A673 (cell line): Measurements from ENCODE around the gene PDCD1.

Experiments used
- EZH2 ChIP-seq: fragments of 200-600 bp; sonication (generic); IDR thresholded peaks from 2 replicates; pipeline ENCODE4 v1.6.1; 2017; ENCODE audit warnings: borderline replicate concordance, low read depth, mild to moderate bottlenecking, mixed read lengths, antibody characterized with exemption, low read length; ENCODE audit not compliant: poor library complexity, severe bottlenecking
- TF ChIP-seq, protein P1 (sequence below): fragments of 300-800, 200-600 bp; sonication (generic); conservative IDR thresholded peaks from 2 replicates; pipeline ENCODE4 v1.5.1; 2017; ENCODE audit warnings: low read depth, mild to moderate bottlenecking, antibody characterized with exemption, low read length, moderate library complexity, mixed read lengths

DNA sequence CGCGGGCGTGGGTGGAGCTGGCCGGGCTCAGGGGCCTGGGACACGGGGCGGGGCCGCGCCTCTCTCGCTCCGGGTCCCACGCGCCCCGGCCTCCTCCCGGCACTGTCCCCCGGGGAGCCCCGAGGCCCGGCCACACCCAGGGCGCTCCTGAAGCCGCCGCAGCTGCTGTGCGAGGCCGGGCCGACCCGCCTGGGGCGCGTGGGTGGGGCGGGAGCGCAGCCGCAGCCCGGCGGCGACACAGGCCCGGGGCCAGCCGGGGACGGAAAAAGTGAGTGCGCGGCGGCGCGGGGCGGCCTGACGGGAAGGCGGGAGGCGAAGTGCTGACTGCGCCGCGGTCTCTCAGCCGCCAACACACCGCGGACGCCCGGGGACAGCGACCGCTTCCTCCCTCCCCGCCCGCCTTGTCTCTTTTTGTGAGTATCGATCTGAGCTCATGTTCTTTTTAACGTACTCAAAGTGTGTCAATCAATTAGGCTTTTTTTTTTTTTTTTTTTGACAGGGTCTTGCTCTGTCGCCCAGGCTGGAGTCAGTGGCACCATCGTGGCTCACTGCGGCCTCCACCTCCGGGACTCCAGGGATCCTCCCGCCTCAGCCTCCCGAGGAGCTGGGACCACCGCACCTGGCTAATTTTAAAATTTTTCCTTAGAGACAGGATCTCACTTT is 14.5 kb downstream of the PDCD1 start:
- TF ChIP-seq, protein P1, sequence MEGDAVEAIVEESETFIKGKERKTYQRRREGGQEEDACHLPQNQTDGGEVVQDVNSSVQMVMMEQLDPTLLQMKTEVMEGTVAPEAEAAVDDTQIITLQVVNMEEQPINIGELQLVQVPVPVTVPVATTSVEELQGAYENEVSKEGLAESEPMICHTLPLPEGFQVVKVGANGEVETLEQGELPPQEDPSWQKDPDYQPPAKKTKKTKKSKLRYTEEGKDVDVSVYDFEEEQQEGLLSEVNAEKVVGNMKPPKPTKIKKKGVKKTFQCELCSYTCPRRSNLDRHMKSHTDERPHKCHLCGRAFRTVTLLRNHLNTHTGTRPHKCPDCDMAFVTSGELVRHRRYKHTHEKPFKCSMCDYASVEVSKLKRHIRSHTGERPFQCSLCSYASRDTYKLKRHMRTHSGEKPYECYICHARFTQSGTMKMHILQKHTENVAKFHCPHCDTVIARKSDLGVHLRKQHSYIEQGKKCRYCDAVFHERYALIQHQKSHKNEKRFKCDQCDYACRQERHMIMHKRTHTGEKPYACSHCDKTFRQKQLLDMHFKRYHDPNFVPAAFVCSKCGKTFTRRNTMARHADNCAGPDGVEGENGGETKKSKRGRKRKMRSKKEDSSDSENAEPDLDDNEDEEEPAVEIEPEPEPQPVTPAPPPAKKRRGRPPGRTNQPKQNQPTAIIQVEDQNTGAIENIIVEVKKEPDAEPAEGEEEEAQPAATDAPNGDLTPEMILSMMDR = no peak
- no peak for TF ChIP-seq EZH2
